Neuronal stem cell (in vitro differentiated cells): ENCODE results near the gene KMT2B.
"Not testable (repeated sequence)": the region's sequence is repeated elsewhere in the genome, so short reads cannot be mapped to it uniquely, and the experiment has no call there.

Experiments used
- DNase-seq: peaks from one replicate; pipeline ENCODE4 v3.0.0-alpha.2; 2013; ENCODE audit warnings: low spot score
- H2AFZ ChIP-seq: one replicate; pipeline ENCODE4 v1.6.1; 2013; ENCODE audit warnings: mild to moderate bottlenecking, low read length, inconsistent platforms
- H2AK5ac ChIP-seq: 2 replicates; pipeline ENCODE4 v1.6.1; 2013; ENCODE audit warnings: low read depth, mild to moderate bottlenecking, inconsistent platforms, low read length, moderate library complexity, mixed read lengths
- H2BK120ac ChIP-seq: 2 replicates; pipeline ENCODE4 v1.6.1; 2013; ENCODE audit warnings: low read depth, mild to moderate bottlenecking, inconsistent platforms, low read length, moderate library complexity, mixed read lengths
- H2BK12ac ChIP-seq: one replicate; pipeline ENCODE4 v1.6.1; 2013; ENCODE audit warnings: low read length, inconsistent platforms
- H2BK15ac ChIP-seq: 2 replicates; pipeline ENCODE4 v1.6.1; 2013; ENCODE audit warnings: mild to moderate bottlenecking, low read length, inconsistent platforms, mixed read lengths
- H2BK5ac ChIP-seq: one replicate; pipeline ENCODE4 v1.6.1; 2013; ENCODE audit warnings: inconsistent platforms, mild to moderate bottlenecking, low read length, moderate library complexity
- H3K14ac ChIP-seq: one replicate; pipeline ENCODE4 v1.6.1; 2013; ENCODE audit warnings: low read length, inconsistent platforms
- H3K18ac ChIP-seq: 2 replicates; pipeline ENCODE4 v1.6.1; 2013; ENCODE audit warnings: low read length, inconsistent platforms
- H3K23ac ChIP-seq: 2 replicates; pipeline ENCODE4 v1.6.1; 2013; ENCODE audit warnings: low read depth, mild to moderate bottlenecking, mixed read lengths, low read length, inconsistent platforms; ENCODE audit not compliant: poor library complexity
- H3K27ac ChIP-seq: replicated peaks from 3 replicates; pipeline ENCODE4 v1.5.1; 2013; ENCODE audit warnings: low read length, inconsistent platforms
- H3K27me3 ChIP-seq, 3 experiments: 2 replicates each; pipeline ENCODE4 v1.6.1; 2013; ENCODE audit warnings: low read length in 3 of 3, mild to moderate bottlenecking in 2 of 3, inconsistent platforms in 1 of 3, low read depth in 1 of 3, mixed read lengths in 1 of 3, moderate library complexity in 1 of 3; ENCODE audit not compliant: control insufficient read depth in 3 of 3, insufficient read depth in 3 of 3
- H3K36me3 ChIP-seq, 2 donors: replicated peaks in 1 of 2; 2 replicates each; pipeline ENCODE4 v1.6.1; 2013; ENCODE audit warnings: low read length in 2 of 2; ENCODE audit not compliant: control insufficient read depth in 2 of 2, insufficient read depth in 2 of 2
- H3K4ac ChIP-seq: 2 replicates; pipeline ENCODE4 v1.6.1; 2013; ENCODE audit warnings: inconsistent platforms, mild to moderate bottlenecking, low read length, moderate library complexity
- H3K4me1 ChIP-seq, 2 donors: 1 replicate in 1 of 2; 2 replicates in 1 of 2; pipeline ENCODE4 v1.6.1; 2013; ENCODE audit warnings: low read length in 2 of 2, low read depth in 1 of 2; ENCODE audit not compliant: control insufficient read depth in 2 of 2, insufficient read depth in 1 of 2
- H3K4me2 ChIP-seq: one replicate; pipeline ENCODE4 v1.6.1; 2013; ENCODE audit warnings: mild to moderate bottlenecking, low read length, inconsistent platforms; ENCODE audit not compliant: insufficient read depth, poor library complexity, severe bottlenecking
- H3K4me3 ChIP-seq, 2 donors: 2 replicates each; pipeline ENCODE4 v1.5.1; 2013; ENCODE audit warnings: low read length in 2 of 2, mild to moderate bottlenecking in 2 of 2, inconsistent platforms in 1 of 2, moderate library complexity in 1 of 2
- H3K79me1 ChIP-seq: one replicate; pipeline ENCODE4 v1.6.1; 2013; ENCODE audit warnings: low read depth, mild to moderate bottlenecking, inconsistent platforms, low read length, moderate library complexity
- H3K9ac ChIP-seq: one replicate; pipeline ENCODE4 v1.6.1; 2013; ENCODE audit warnings: mild to moderate bottlenecking, low read depth, low read length, inconsistent platforms; ENCODE audit not compliant: poor library complexity
- H3K9me3 ChIP-seq, 2 donors: replicated peaks in 1 of 2; 2 replicates each; pipeline versions ENCODE3 to v1.6.1; 2013; ENCODE audit warnings: low read length in 2 of 2, mild to moderate bottlenecking in 2 of 2, inconsistent platforms in 1 of 2, low read depth in 1 of 2, mixed read lengths in 1 of 2, moderate library complexity in 1 of 2; ENCODE audit not compliant: control insufficient read depth in 2 of 2, insufficient read depth in 1 of 2
- H4K8ac ChIP-seq: one replicate; pipeline ENCODE4 v1.6.1; 2013; ENCODE audit warnings: low read depth, mild to moderate bottlenecking, inconsistent platforms, low read length, moderate library complexity
- H4K91ac ChIP-seq: one replicate; pipeline ENCODE4 v1.6.1; 2013; ENCODE audit warnings: low read length, low read depth, mild to moderate bottlenecking, inconsistent platforms; ENCODE audit not compliant: poor library complexity
- WGBS, 2 donors: extraction: QIAGEN DNeasy Blood & Tissue Kit; methylation state at CpG; one replicate each; pipeline ENCODE4 v1.1.7; 2013; ENCODE audit warnings: missing lambda C conversion rate in 2 of 2, mixed read lengths in 1 of 2; ENCODE audit not compliant: insufficient read length in 2 of 2, insufficient replicate concordance in 1 of 2; ENCODE audit errors: extremely low coverage in 2 of 2; 5-methylcytosine and 5-hydroxymethylcytosine counted together

The KMT2B gene

GRCh38 chr19:35767288-35768081, 49.7 kb downstream of the KMT2B start:
- no peak overlapping the region for H3K27ac ChIP-seq
- no peak overlapping the region for H3K4me3 ChIP-seq
- H3K18ac ChIP-seq: no peak overlapping the region
- WGBS, 2 donors: no CpG with 5 or more reads among the region's 34 CpGs
- H3K14ac ChIP-seq: peak overlapping the region; percentile 38
- H3K27me3 ChIP-seq: no peaks in the 10 kb centered on the region
- H4K91ac ChIP-seq: no peak overlapping the region
- H3K79me1 ChIP-seq: peaks cover 3% of the 10 kb centered on the region
- peak overlapping the region; percentile 43 for H3K23ac ChIP-seq
- DNase-seq: no peak
- no peak overlapping the region for H2BK15ac ChIP-seq
- no peak overlapping the region for H2BK12ac ChIP-seq
- H2BK120ac ChIP-seq: no peak overlapping the region
- H3K9me3 ChIP-seq: no peaks in the 10 kb centered on the region
- peaks cover 21 to 55% of the 10 kb centered on the region in 2 donors for H3K36me3 ChIP-seq
- H3K4me1 ChIP-seq: peaks cover 0 to 5% of the 10 kb centered on the region in 2 donors
- no peak overlapping the region for H4K8ac ChIP-seq
- H2AK5ac ChIP-seq: no peak overlapping the region
- no peak overlapping the region for H2BK5ac ChIP-seq
- H3K9ac ChIP-seq: peak overlapping the region; percentile 81
- peak overlapping the region; percentile 11 for H3K4me2 ChIP-seq
- no peak overlapping the region for H2AFZ ChIP-seq
- H3K4ac ChIP-seq: peak overlapping the region; percentile 66

- Histone ChIP-seq H4K8ac (no peak overlapping the region), H2BK12ac (no peak overlapping the region), H2AK5ac (no peak overlapping the region), H3K27me3 (no peaks in the 10 kb centered on the region), H3K4ac (no peak overlapping the region), H3K79me1 (peaks cover 3% of the 10 kb centered on the region), H3K18ac (no peak overlapping the region), H3K4me2 (no peak overlapping the region), H3K36me3 (peaks cover 21 to 52% of the 10 kb centered on the region in 2 donors), H3K4me1 (peaks cover 0 to 5% of the 10 kb centered on the region in 2 donors), H2BK120ac (no peak overlapping the region), H3K27ac (no peak overlapping the region), H3K4me3 (no peak overlapping the region), H3K14ac (no peak overlapping the region), H2BK5ac (peak overlapping the region; percentile 60), H2BK15ac (no peak overlapping the region), H4K91ac (no peak overlapping the region), H2AFZ (no peak overlapping the region), H3K9me3 (no peaks in the 10 kb centered on the region), H3K9ac (peak overlapping the region; percentile 81), H3K23ac (no peak overlapping the region)
- DNase-seq: no peak
- no CpG with 5 or more reads among the region's 15 CpGs for WGBS, 2 donors
Observed at GRCh38 chr19:35768082-35768421, 50.2 kb downstream of the KMT2B start.

GRCh38 chr19:35772362-35772761, 54.6 kb downstream of the KMT2B start:
- WGBS, 2 donors: no CpG with 5 or more reads among the region's 5 CpGs
- H2BK5ac ChIP-seq, H3K79me1 ChIP-seq, H4K91ac ChIP-seq, H3K18ac ChIP-seq, H3K4me3 ChIP-seq, H3K9ac ChIP-seq, H3K23ac ChIP-seq, H3K27ac ChIP-seq, H2BK15ac ChIP-seq, H3K27me3 ChIP-seq, H3K9me3 ChIP-seq, H2AK5ac ChIP-seq, DNase-seq, H3K4me2 ChIP-seq, H3K14ac ChIP-seq, H2BK120ac ChIP-seq, H2AFZ ChIP-seq, H3K4ac ChIP-seq, H2BK12ac ChIP-seq: not testable (repeated sequence)
- peaks cover 19 to 21% of the 10 kb centered on the region in 2 donors for H3K4me1 ChIP-seq
- peaks cover 7 to 23% of the 10 kb centered on the region in 2 donors for H3K36me3 ChIP-seq
- H4K8ac ChIP-seq: peak overlapping the region; percentile 17

GRCh38 chr19:35773020-35773806, 55.4 kb downstream of the KMT2B start:
- Histone ChIP-seq H2BK12ac (no peak overlapping the region), H4K91ac (no peak overlapping the region), H2BK120ac (no peak overlapping the region), H3K4me1 (peaks cover 19 to 21% of the 10 kb centered on the region in 2 donors), H3K14ac (no peak overlapping the region), H3K4me3 (no peak overlapping the region), H2BK5ac (no peak overlapping the region), H2AK5ac (no peak overlapping the region), H3K23ac (no peak overlapping the region), H4K8ac (no peak overlapping the region), H3K9me3 (no peaks in the 10 kb centered on the region), H3K79me1 (peaks cover 2% of the 10 kb centered on the region), H3K18ac (no peak overlapping the region), H3K36me3 (peaks cover 10 to 24% of the 10 kb centered on the region in 2 donors), H3K4me2 (no peak overlapping the region), H3K4ac (no peak overlapping the region), H3K27ac (no peak overlapping the region), H2BK15ac (no peak overlapping the region), H3K27me3 (no peaks in the 10 kb centered on the region), H2AFZ (no peak overlapping the region), H3K9ac (no peak overlapping the region)
- no peak for DNase-seq
- WGBS, 2 donors: no CpG with 5 or more reads among the region's 9 CpGs
